Measurements from ENCODE around the gene KIF16B.

Gene KIF16B

DNA sequence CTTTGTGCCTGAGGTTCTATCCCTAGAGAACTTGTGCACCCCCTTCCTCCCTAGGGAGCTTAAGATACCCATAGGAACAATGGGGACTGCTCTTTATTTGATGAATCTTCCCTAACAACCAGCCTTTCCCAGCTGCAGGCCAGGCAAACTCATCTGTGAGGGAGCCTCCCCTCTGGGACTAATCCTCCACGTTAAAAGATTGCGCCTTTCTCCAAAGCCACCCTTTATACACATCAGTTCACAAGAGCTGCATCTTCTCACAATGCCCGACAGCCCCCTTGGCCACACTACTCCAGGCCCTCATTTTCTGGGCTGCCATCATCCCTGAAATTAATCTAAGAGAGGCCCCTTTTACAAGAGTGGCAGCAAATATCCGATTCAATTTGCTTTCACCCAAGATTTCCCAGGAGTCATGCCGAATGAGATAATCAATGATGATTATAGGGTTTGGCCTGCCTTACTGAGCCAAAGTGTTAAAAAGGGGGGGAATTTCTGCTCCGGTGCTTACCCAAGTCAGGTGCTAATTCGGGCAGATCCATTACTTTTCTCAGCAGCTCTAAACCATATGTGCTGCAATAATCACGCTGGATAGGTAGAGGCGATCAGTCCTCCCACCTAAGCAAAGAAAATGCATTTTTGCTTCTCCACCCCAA, 336.5 kb downstream of the KIF16B start:
- Histone ChIP-seq H3K27ac (ENCODE audit: extremely low read depth, low read depth, low read length) (no peak overlapping the region), H3K4me3 (ENCODE audit: low read depth, low read length) (no peak overlapping the region), H3K4me1 (ENCODE audit: control insufficient read depth, insufficient read depth, low read length) (no peaks in the 10 kb centered on the region), H3K9me3 (ENCODE audit: control insufficient read depth, insufficient read depth, low read depth, low read length) (no peaks in the 10 kb centered on the region), H3K36me3 (ENCODE audit: control insufficient read depth in 2 of 2, insufficient read depth in 1 of 2, low read length in 2 of 2) (no peaks in the 10 kb centered on the region)
- TF ChIP-seq, protein P1, sequence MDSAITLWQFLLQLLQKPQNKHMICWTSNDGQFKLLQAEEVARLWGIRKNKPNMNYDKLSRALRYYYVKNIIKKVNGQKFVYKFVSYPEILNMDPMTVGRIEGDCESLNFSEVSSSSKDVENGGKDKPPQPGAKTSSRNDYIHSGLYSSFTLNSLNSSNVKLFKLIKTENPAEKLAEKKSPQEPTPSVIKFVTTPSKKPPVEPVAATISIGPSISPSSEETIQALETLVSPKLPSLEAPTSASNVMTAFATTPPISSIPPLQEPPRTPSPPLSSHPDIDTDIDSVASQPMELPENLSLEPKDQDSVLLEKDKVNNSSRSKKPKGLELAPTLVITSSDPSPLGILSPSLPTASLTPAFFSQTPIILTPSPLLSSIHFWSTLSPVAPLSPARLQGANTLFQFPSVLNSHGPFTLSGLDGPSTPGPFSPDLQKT (IDR thresholded peaks at IDR 0.05; ENCODE audit: borderline replicate concordance, low read depth, low read length), result no peak
- TF ChIP-seq GLI2 (tag by site-specific recombination; IDR thresholded peaks at IDR 0.05; ENCODE audit: borderline replicate concordance, low read depth), result no peak
- TF ChIP-seq ZNF214 (tag by site-specific recombination; IDR thresholded peaks at IDR 0.05; ENCODE audit: borderline replicate concordance), result no peak
- no peak for TF ChIP-seq FEZF1 (tag by site-specific recombination; IDR thresholded peaks at IDR 0.05)
- TF ChIP-seq, protein P2, sequence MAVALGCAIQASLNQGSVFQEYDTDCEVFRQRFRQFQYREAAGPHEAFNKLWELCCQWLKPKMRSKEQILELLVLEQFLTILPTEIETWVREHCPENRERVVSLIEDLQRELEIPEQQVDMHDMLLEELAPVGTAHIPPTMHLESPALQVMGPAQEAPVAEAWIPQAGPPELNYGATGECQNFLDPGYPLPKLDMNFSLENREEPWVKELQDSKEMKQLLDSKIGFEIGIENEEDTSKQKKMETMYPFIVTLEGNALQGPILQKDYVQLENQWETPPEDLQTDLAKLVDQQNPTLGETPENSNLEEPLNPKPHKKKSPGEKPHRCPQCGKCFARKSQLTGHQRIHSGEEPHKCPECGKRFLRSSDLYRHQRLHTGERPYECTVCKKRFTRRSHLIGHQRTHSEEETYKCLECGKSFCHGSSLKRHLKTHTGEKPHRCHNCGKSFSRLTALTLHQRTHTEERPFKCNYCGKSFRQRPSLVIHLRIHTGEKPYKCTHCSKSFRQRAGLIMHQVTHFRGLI (tag by site-specific recombination; IDR thresholded peaks at IDR 0.05), result no peak
- TF ChIP-seq HOXC10 (CRISPR knock-in tag; IDR thresholded peaks at IDR 0.05), result no peak
- POLR2A ChIA-PET, result no interaction called here
- CTCF ChIA-PET, result no interaction called here

- Histone ChIP-seq H3K4me1 (ENCODE audit: control insufficient read depth, insufficient read depth, low read length) (no peaks in the 10 kb centered on the region), H3K9me3 (ENCODE audit: control insufficient read depth, insufficient read depth, low read depth, low read length) (no peaks in the 10 kb centered on the region), H3K4me3 (ENCODE audit: low read depth, low read length) (no peak overlapping the region), H3K36me3 (ENCODE audit: control insufficient read depth in 2 of 2, insufficient read depth in 1 of 2, low read length in 2 of 2) (no peaks in the 10 kb centered on the region), H3K27ac (ENCODE audit: extremely low read depth, low read depth, low read length) (no peak overlapping the region)
- ChIA-PET POLR2A (no interaction called here), CTCF (no interaction called here)
- TF ChIP-seq ZNF473 (tag by site-specific recombination; IDR thresholded peaks at IDR 0.05) (no peak), ZNF837 (tag by site-specific recombination; IDR thresholded peaks at IDR 0.05) (no peak), ZBTB21 (tag by site-specific recombination; IDR thresholded peaks at IDR 0.05) (no peak), ZNF416 (tag by site-specific recombination; IDR thresholded peaks at IDR 0.05) (no peak), ZNF292 (tag by site-specific recombination; IDR thresholded peaks at IDR 0.05; ENCODE audit: borderline replicate concordance, low read depth) (no peak)
- TF ChIP-seq, protein P3, sequence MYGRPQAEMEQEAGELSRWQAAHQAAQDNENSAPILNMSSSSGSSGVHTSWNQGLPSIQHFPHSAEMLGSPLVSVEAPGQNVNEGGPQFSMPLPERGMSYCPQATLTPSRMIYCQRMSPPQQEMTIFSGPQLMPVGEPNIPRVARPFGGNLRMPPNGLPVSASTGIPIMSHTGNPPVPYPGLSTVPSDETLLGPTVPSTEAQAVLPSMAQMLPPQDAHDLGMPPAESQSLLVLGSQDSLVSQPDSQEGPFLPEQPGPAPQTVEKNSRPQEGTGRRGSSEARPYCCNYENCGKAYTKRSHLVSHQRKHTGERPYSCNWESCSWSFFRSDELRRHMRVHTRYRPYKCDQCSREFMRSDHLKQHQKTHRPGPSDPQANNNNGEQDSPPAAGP (tag by site-specific recombination; IDR thresholded peaks at IDR 0.05), result no peak
These were observed 342.8 kb downstream of the KIF16B start for GRCh38 chr20:16230402-16230801.

DNA sequence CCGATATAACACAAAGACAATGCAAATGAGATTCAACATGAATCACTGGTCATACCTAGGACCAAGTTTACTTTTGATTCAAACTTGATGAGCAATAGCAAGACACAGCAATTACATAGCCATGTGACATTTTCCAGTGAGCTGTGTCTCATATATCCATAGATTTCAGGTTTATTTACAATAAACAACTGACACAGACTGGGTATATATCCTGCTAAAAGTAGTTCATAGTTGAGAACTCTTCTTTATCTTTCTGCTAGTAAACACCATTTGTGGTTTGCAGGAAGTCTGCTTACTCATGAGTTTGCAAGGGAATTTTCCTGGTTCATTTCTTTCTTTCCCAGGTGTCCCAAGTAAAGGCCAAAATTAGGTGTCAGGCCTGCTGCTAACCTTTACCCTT, 343.4 kb downstream of the KIF16B start:
- Histone ChIP-seq H3K9me3 (ENCODE audit: control insufficient read depth, insufficient read depth, low read depth, low read length) (no peaks in the 10 kb centered on the region), H3K4me1 (ENCODE audit: control insufficient read depth, insufficient read depth, low read length) (no peaks in the 10 kb centered on the region), H3K27ac (ENCODE audit: extremely low read depth, low read depth, low read length) (no peak overlapping the region), H3K4me3 (ENCODE audit: low read depth, low read length) (no peak overlapping the region), H3K36me3 (ENCODE audit: control insufficient read depth in 2 of 2, insufficient read depth in 1 of 2, low read length in 2 of 2) (no peaks in the 10 kb centered on the region)
- ChIA-PET POLR2A (no interaction called here), CTCF (no interaction called here)
- TF ChIP-seq ZBTB7A (tag by site-specific recombination; IDR thresholded peaks at IDR 0.05; ENCODE audit: low read depth) (no peak), ZNF121 (tag by site-specific recombination; IDR thresholded peaks at IDR 0.05) (no peak), IKZF3 (tag by site-specific recombination; IDR thresholded peaks at IDR 0.05) (no peak), ZFP69B (tag by site-specific recombination; IDR thresholded peaks at IDR 0.05) (no peak), GLIS1 (tag by site-specific recombination; IDR thresholded peaks at IDR 0.05) (no peak), REPIN1 (tag by site-specific recombination; IDR thresholded peaks at IDR 0.05; ENCODE audit: low read depth) (no peak), GLI2 (tag by site-specific recombination; IDR thresholded peaks at IDR 0.05; ENCODE audit: borderline replicate concordance, low read depth) (no peak), ZNF677 (tag by site-specific recombination; IDR thresholded peaks at IDR 0.05) (no peak), ZNF157 (tag by site-specific recombination; IDR thresholded peaks at IDR 0.05) (no peak), RBAK (tag by site-specific recombination; IDR thresholded peaks at IDR 0.05) (no peak), ZNF292 (tag by site-specific recombination; IDR thresholded peaks at IDR 0.05; ENCODE audit: borderline replicate concordance, low read depth) (no peak), ZNF623 (tag by site-specific recombination; IDR thresholded peaks at IDR 0.05) (no peak), ZNF24 (tag by site-specific recombination; IDR thresholded peaks at IDR 0.05) (no peak), ZNF610 (tag by site-specific recombination; IDR thresholded peaks at IDR 0.05; ENCODE audit: borderline replicate concordance) (no peak), SCRT1 (tag by site-specific recombination; IDR thresholded peaks at IDR 0.05; ENCODE audit: borderline replicate concordance) (no peak)
- TF ChIP-seq, protein P4, sequence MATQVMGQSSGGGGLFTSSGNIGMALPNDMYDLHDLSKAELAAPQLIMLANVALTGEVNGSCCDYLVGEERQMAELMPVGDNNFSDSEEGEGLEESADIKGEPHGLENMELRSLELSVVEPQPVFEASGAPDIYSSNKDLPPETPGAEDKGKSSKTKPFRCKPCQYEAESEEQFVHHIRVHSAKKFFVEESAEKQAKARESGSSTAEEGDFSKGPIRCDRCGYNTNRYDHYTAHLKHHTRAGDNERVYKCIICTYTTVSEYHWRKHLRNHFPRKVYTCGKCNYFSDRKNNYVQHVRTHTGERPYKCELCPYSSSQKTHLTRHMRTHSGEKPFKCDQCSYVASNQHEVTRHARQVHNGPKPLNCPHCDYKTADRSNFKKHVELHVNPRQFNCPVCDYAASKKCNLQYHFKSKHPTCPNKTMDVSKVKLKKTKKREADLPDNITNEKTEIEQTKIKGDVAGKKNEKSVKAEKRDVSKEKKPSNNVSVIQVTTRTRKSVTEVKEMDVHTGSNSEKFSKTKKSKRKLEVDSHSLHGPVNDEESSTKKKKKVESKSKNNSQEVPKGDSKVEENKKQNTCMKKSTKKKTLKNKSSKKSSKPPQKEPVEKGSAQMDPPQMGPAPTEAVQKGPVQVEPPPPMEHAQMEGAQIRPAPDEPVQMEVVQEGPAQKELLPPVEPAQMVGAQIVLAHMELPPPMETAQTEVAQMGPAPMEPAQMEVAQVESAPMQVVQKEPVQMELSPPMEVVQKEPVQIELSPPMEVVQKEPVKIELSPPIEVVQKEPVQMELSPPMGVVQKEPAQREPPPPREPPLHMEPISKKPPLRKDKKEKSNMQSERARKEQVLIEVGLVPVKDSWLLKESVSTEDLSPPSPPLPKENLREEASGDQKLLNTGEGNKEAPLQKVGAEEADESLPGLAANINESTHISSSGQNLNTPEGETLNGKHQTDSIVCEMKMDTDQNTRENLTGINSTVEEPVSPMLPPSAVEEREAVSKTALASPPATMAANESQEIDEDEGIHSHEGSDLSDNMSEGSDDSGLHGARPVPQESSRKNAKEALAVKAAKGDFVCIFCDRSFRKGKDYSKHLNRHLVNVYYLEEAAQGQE (tag by site-specific recombination; IDR thresholded peaks at IDR 0.05), result no peak

Data from HEK293 (cell line).